Activated CD4-positive, CD25-positive, alpha-beta regulatory T cell (primary cell): ENCODE data around the gene SCLY.

Experiments
- DNase-seq, 4 experiments: peaks; one replicate each; lab custom pipeline; 2025; lab: John Stamatoyannopoulos, UW

Gene SCLY

GRCh38 chr2:238140721-238141540 lies 80.1 kb downstream of the SCLY start:
- DNase-seq = no peak

GRCh38 chr2:238141541-238142318 lies 80.9 kb downstream of the SCLY start:
- DNase-seq = no peak

- DNase-seq = no peak
Measured at GRCh38 chr2:238142382-238143205, 81.8 kb downstream of the SCLY start.

- DNase-seq = no peak
Measured at GRCh38 chr2:238143239-238143951, 82.6 kb downstream of the SCLY start.

GRCh38 chr2:238144262-238144661 lies 83.5 kb downstream of the SCLY start:
- no peak for DNase-seq

GRCh38 chr2:238145046-238145445 lies 84.2 kb downstream of the SCLY start:
- no peak for DNase-seq

- DNase-seq = no peak
Measured at GRCh38 chr2:238145851-238146250, 85.0 kb downstream of the SCLY start.

- no peak for DNase-seq
Measured at GRCh38 chr2:238146884-238147544, 86.2 kb downstream of the SCLY start.

- no peak for DNase-seq
Measured at GRCh38 chr2:238148981-238149380, 88.2 kb downstream of the SCLY start.
